Naive thymus-derived CD8-positive, alpha-beta T cell (primary cell): ENCODE results near the gene ADGRD1. TPM values are rescaled to one million over a fixed set of nuclear protein-coding genes. Genes with fewer than 3 reads are reported as not detected.
A peak's percentile ranks its signal among the peaks of the same experiment; 100 is the strongest.

Experiments
- ATAC-seq, 2 donors: fragments of 150-1000 bp; cut with Tn5 transposase in 1 of 2; sonication (Bioruptor Pico), chemical (Tn5 transposase) in 1 of 2; 1 replicate in 1 of 2; 2 replicates in 1 of 2; pipeline ENCODE4 v1.10.0; 2021; ENCODE audit warnings: mild to moderate bottlenecking in 2 of 2, moderate library complexity in 2 of 2
- POLR2A ChIA-PET: fragments of 350-600 bp; sonication (Branson Sonifier 250); formaldehyde crosslinking; loops from one replicate; lab custom pipeline; 2021; ENCODE audit warnings: antibody characterized with exemption; lab: Charles Lee
- DNase-seq, 10 donors: peaks; one replicate each; pipeline versions ENCODE4 v3.0.0 to v3.0.0-alpha.2; 2020 to 2022
- H3K27ac Mint-ChIP-seq, 10 donors: one replicate each; pipeline ENCODE4 v1.8.0; 2020 to 2022; ENCODE audit warnings: mild to moderate bottlenecking in 10 of 10, mixed read lengths in 10 of 10, moderate library complexity in 4 of 10, inconsistent platforms in 1 of 10
- H3K27me3 Mint-ChIP-seq, 5 donors: one replicate each; pipeline ENCODE4 v1.8.0; 2021 to 2022; ENCODE audit warnings: mixed read lengths in 5 of 5
- H3K36me3 Mint-ChIP-seq, 3 donors: one replicate each; pipeline ENCODE4 v1.8.0; 2020 to 2022; ENCODE audit warnings: mixed read lengths in 3 of 3, mild to moderate bottlenecking in 2 of 3, inconsistent platforms in 1 of 3
- H3K4me1 Mint-ChIP-seq, 4 donors: one replicate each; pipeline ENCODE4 v1.8.0; 2021 to 2022; ENCODE audit warnings: mixed read lengths in 4 of 4
- H3K4me3 Mint-ChIP-seq, 10 donors: one replicate each; pipeline ENCODE4 v1.8.0; 2020 to 2022; ENCODE audit warnings: mild to moderate bottlenecking in 10 of 10, mixed read lengths in 10 of 10, moderate library complexity in 6 of 10, inconsistent platforms in 1 of 10
- H3K9me3 Mint-ChIP-seq, 9 donors: one replicate each; pipeline ENCODE4 v1.8.0; 2020 to 2022; ENCODE audit warnings: mixed read lengths in 9 of 9, mild to moderate bottlenecking in 3 of 9, inconsistent platforms in 1 of 9, moderate library complexity in 1 of 9
- polyA plus RNA-seq, 3 donors: library from polyadenylated mRNA; unstranded; fragments of 300-500 nt; fragmentation: Illumina TruSeq; gene quantifications; one replicate each; pipeline ENCODE4 v1.2.3, GENCODE V29; 2021
- total RNA-seq, 8 experiments: library from RNA in 2 of 8; stranded (reverse) in 2 of 8; gene quantifications; one replicate each; pipeline ENCODE4 v1.2.3 and lab custom pipeline; 2021 to 2026

Gene ADGRD1
- total and polyA plus RNA-seq, 5 experiments from 2014 or later = 0.20 to 0.36 (median 0.34) TPM; not detected in 2

GRCh38 chr12:131049002-131049401, 95.3 kb downstream of the ADGRD1 start:
- Mint-ChIP-seq H3K4me1 (peaks cover 0 to 3% (median under 1%) of the 10 kb centered on the region in 4 donors), H3K36me3 (no peaks in the 10 kb centered on the region), H3K27me3 (peaks cover 0 to 10% (median 2%) of the 10 kb centered on the region in 5 donors), H3K27ac (no peak overlapping the region), H3K4me3 (no peak overlapping the region), H3K9me3 (no peaks in the 10 kb centered on the region)
- DNase-seq (peak in 1 of 10 donors; percentile 52), ATAC-seq (no peak)
- POLR2A ChIA-PET = no interaction called here

- no peak for DNase-seq
- Mint-ChIP-seq H3K4me3 (no peak overlapping the region), H3K4me1 (peaks cover 0 to 3% (median under 1%) of the 10 kb centered on the region in 4 donors), H3K36me3 (no peaks in the 10 kb centered on the region), H3K9me3 (no peaks in the 10 kb centered on the region), H3K27ac (no peak overlapping the region), H3K27me3 (peaks cover 0 to 10% (median 4%) of the 10 kb centered on the region in 5 donors)
- no peak for ATAC-seq
- POLR2A ChIA-PET = no interaction called here
Observed at GRCh38 chr12:131049549-131050339, 96.0 kb downstream of the ADGRD1 start.

GRCh38 chr12:131050463-131051154, 96.9 kb downstream of the ADGRD1 start:
- Mint-ChIP-seq H3K36me3 (no peaks in the 10 kb centered on the region), H3K4me3 (no peak overlapping the region), H3K9me3 (no peaks in the 10 kb centered on the region), H3K4me1 (peaks cover 0 to 7% (median under 1%) of the 10 kb centered on the region in 4 donors), H3K27ac (no peak overlapping the region), H3K27me3 (peaks cover 0 to 10% (median 4%) of the 10 kb centered on the region in 5 donors)
- ATAC-seq (no peak), DNase-seq (no peak)
- POLR2A ChIA-PET = no interaction called here

- no peak for ATAC-seq
Observed at GRCh38 chr12:131051155-131051473, 97.4 kb downstream of the ADGRD1 start.

GRCh38 chr12:131052063-131052781, 98.5 kb downstream of the ADGRD1 start:
- H3K4me1 Mint-ChIP-seq = peaks cover 0 to 12% (median under 1%) of the 10 kb centered on the region in 4 donors
- H3K4me3 Mint-ChIP-seq = no peak overlapping the region
- peaks cover 0 to 13% (median 6%) of the 10 kb centered on the region in 5 donors for H3K27me3 Mint-ChIP-seq
- H3K36me3 Mint-ChIP-seq = no peaks in the 10 kb centered on the region
- no peak for ATAC-seq
- POLR2A ChIA-PET = no interaction called here
- no peak overlapping the region for H3K27ac Mint-ChIP-seq
- no peak for DNase-seq
- no peaks in the 10 kb centered on the region for H3K9me3 Mint-ChIP-seq

More at GRCh38 chr12:131051155-131051473, 97.4 kb downstream of the ADGRD1 start:
- Mint-ChIP-seq H3K36me3 (no peaks in the 10 kb centered on the region), H3K9me3 (no peaks in the 10 kb centered on the region), H3K27ac (no peak overlapping the region), H3K27me3 (peaks cover 0 to 10% (median 4%) of the 10 kb centered on the region in 5 donors), H3K4me1 (peaks cover 0 to 12% (median under 1%) of the 10 kb centered on the region in 4 donors), H3K4me3 (no peak overlapping the region)
- POLR2A ChIA-PET = no interaction called here
- no peak for DNase-seq

- H3K36me3 Mint-ChIP-seq = no peaks in the 10 kb centered on the region
- ATAC-seq (no peak), DNase-seq (peak in 1 of 10 donors; percentile 34)
- H3K9me3 Mint-ChIP-seq = no peaks in the 10 kb centered on the region
- H3K27ac Mint-ChIP-seq = no peak overlapping the region
- H3K4me1 Mint-ChIP-seq = peaks cover 0 to 8% (median under 1%) of the 10 kb centered on the region in 4 donors
- H3K4me3 Mint-ChIP-seq = no peak overlapping the region
- POLR2A ChIA-PET = no interaction called here
- H3K27me3 Mint-ChIP-seq = peaks cover 0 to 13% (median 6%) of the 10 kb centered on the region in 5 donors
Observed at GRCh38 chr12:131052929-131053328, 99.2 kb downstream of the ADGRD1 start.

GRCh38 chr12:131053567-131053966, 99.9 kb downstream of the ADGRD1 start:
- no peaks in the 10 kb centered on the region for H3K9me3 Mint-ChIP-seq
- no peak overlapping the region for H3K27ac Mint-ChIP-seq

GRCh38 chr12:131054345-131055092, 100.8 kb downstream of the ADGRD1 start:
- H3K4me3 Mint-ChIP-seq = no peak overlapping the region
- no peak overlapping the region for H3K27ac Mint-ChIP-seq
- POLR2A ChIA-PET = no interaction called here
- peaks cover 0 to 8% (median under 1%) of the 10 kb centered on the region in 4 donors for H3K4me1 Mint-ChIP-seq
- peaks cover 0 to 9% (median 2%) of the 10 kb centered on the region in 5 donors for H3K27me3 Mint-ChIP-seq
- no peaks in the 10 kb centered on the region for H3K36me3 Mint-ChIP-seq
- ATAC-seq (no peak), DNase-seq (peak in 1 of 10 donors; percentile 45)
- no peaks in the 10 kb centered on the region for H3K9me3 Mint-ChIP-seq

More at GRCh38 chr12:131053567-131053966, 99.9 kb downstream of the ADGRD1 start:
- no peaks in the 10 kb centered on the region for H3K36me3 Mint-ChIP-seq
- H3K4me3 Mint-ChIP-seq = no peak overlapping the region
- ATAC-seq = no peak
- peaks cover 0 to 12% (median 6%) of the 10 kb centered on the region in 5 donors for H3K27me3 Mint-ChIP-seq
- POLR2A ChIA-PET = no interaction called here
- H3K4me1 Mint-ChIP-seq = peaks cover 0 to 8% (median under 1%) of the 10 kb centered on the region in 4 donors
- DNase-seq = no peak

- H3K27ac Mint-ChIP-seq = no peak overlapping the region
- no peaks in the 10 kb centered on the region for H3K9me3 Mint-ChIP-seq
- no peak overlapping the region for H3K4me3 Mint-ChIP-seq
- peaks cover 0 to 9% (median 0%) of the 10 kb centered on the region in 5 donors for H3K27me3 Mint-ChIP-seq
- DNase-seq = no peak
- no peaks in the 10 kb centered on the region for H3K36me3 Mint-ChIP-seq
- POLR2A ChIA-PET = no interaction called here
- no peak for ATAC-seq
- peaks cover 0 to 8% (median under 1%) of the 10 kb centered on the region in 4 donors for H3K4me1 Mint-ChIP-seq
Observed at GRCh38 chr12:131055093-131055465, 101.4 kb downstream of the ADGRD1 start.

- Mint-ChIP-seq H3K4me3 (no peak overlapping the region), H3K4me1 (peaks cover 0 to 8% (median under 1%) of the 10 kb centered on the region in 4 donors), H3K36me3 (no peaks in the 10 kb centered on the region), H3K9me3 (no peaks in the 10 kb centered on the region), H3K27ac (no peak overlapping the region), H3K27me3 (peaks cover 0 to 9% (median 1%) of the 10 kb centered on the region in 5 donors)
- ATAC-seq = no peak
- DNase-seq = no peak
- POLR2A ChIA-PET = no interaction called here
Observed at GRCh38 chr12:131055596-131056233, 102.0 kb downstream of the ADGRD1 start.

GRCh38 chr12:131056626-131057025, 102.9 kb downstream of the ADGRD1 start:
- Mint-ChIP-seq H3K27ac (peak overlapping the region in 1 of 10 donors; percentile 39), H3K9me3 (no peaks in the 10 kb centered on the region), H3K4me1 (peaks cover 0 to 8% (median under 1%) of the 10 kb centered on the region in 4 donors), H3K27me3 (peaks cover 3 to 15% (median 6%) of the 10 kb centered on the region in 5 donors), H3K36me3 (no peaks in the 10 kb centered on the region), H3K4me3 (no peak overlapping the region)
- POLR2A ChIA-PET = no interaction called here
- DNase-seq (no peak), ATAC-seq (no peak)
